Neural progenitor cell (in vitro differentiated cells): ENCODE data around the gene GALR3. TPM values are rescaled to one million over a fixed set of nuclear protein-coding genes. Genes with fewer than 3 reads are reported as not detected.

Experiments
- DNase-seq: peaks from one replicate; pipeline ENCODE4 v3.0.0-alpha.2; 2016; ENCODE audit warnings: low spot score
- H2AFZ ChIP-seq: fragments of 200-600 bp; sonication (generic); replicated peaks from 2 replicates; pipeline ENCODE4 v1.6.1; 2016; ENCODE audit warnings: antibody characterized with exemption
- H3F3A ChIP-seq: fragments of 200-600 bp; sonication (generic); 2 replicates; pipeline ENCODE4 v1.6.1; 2016; ENCODE audit warnings: antibody characterized with exemption, low read depth
- H3K27ac ChIP-seq: fragments of 200-600 bp; sonication (generic); 2 replicates; pipeline ENCODE4 v1.5.1; 2016; ENCODE audit warnings: mild to moderate bottlenecking
- H3K27me3 ChIP-seq: fragments of 200-600 bp; sonication (generic); 2 replicates; pipeline ENCODE4 v1.6.1; 2016; ENCODE audit warnings: mild to moderate bottlenecking, moderate library complexity
- H3K36me3 ChIP-seq: fragments of 200-600 bp; sonication (generic); 2 replicates; pipeline ENCODE4 v1.5.1; 2016
- H3K4me1 ChIP-seq: fragments of 200-600 bp; sonication (generic); 2 replicates; pipeline ENCODE4 v1.6.1; 2016; ENCODE audit warnings: mixed run types
- H3K4me2 ChIP-seq: fragments of 200-600 bp; sonication (generic); 2 replicates; pipeline ENCODE4 v1.6.1; 2016
- H3K4me3 ChIP-seq: fragments of 200-600 bp; sonication (generic); 2 replicates; pipeline ENCODE4 v1.5.1; 2016
- H3K79me2 ChIP-seq: fragments of 200-600 bp; sonication (generic); 2 replicates; pipeline ENCODE4 v1.6.1; 2016; ENCODE audit warnings: low read depth
- H3K9ac ChIP-seq: fragments of 200-600 bp; sonication (generic); 2 replicates; pipeline ENCODE4 v1.6.1; 2016
- H3K9me3 ChIP-seq: fragments of 200-600 bp; sonication (generic); 2 replicates; pipeline ENCODE4 v1.5.1; 2016; ENCODE audit warnings: low read depth
- H4K20me1 ChIP-seq: fragments of 200-600 bp; sonication (generic); 2 replicates; pipeline ENCODE4 v1.6.1; 2016; ENCODE audit warnings: low read depth
- H3K27ac Mint-ChIP-seq: 3 replicates; pipeline ENCODE4 v1.8.0; 2021; ENCODE audit warnings: mixed read lengths
- H3K27me3 Mint-ChIP-seq: 2 replicates; pipeline ENCODE4 v1.8.0; 2022; ENCODE audit warnings: low read depth, mild to moderate bottlenecking, inconsistent platforms, moderate library complexity, mixed read lengths; ENCODE audit not compliant: insufficient read depth
- H3K36me3 Mint-ChIP-seq: 3 replicates; pipeline ENCODE4 v1.8.0; 2021; ENCODE audit warnings: mixed read lengths
- H3K4me1 Mint-ChIP-seq: 3 replicates; pipeline ENCODE4 v1.8.0; 2021; ENCODE audit warnings: mixed read lengths
- H3K4me3 Mint-ChIP-seq: 3 replicates; pipeline ENCODE4 v1.8.0; 2021; ENCODE audit warnings: mild to moderate bottlenecking, moderate library complexity, mixed read lengths
- H3K9me3 Mint-ChIP-seq: 3 replicates; pipeline ENCODE4 v1.8.0; 2020; ENCODE audit warnings: mixed read lengths
- CTCF ChIP-seq: fragments of 200-600 bp; sonication (generic); IDR thresholded peaks from 2 replicates; pipeline ENCODE4 v1.5.1; 2017; ENCODE audit warnings: antibody characterized with exemption, mild to moderate bottlenecking
- EZH2 ChIP-seq: fragments of 200-600 bp; sonication (generic); IDR thresholded peaks from 2 replicates; pipeline ENCODE4 v1.6.1; 2017; ENCODE audit warnings: antibody characterized with exemption, mild to moderate bottlenecking, moderate library complexity
- EZH2phosphoT487 ChIP-seq: fragments of 200-600 bp; sonication (generic); IDR thresholded peaks from 2 replicates; pipeline ENCODE4 v1.6.1; 2017; ENCODE audit warnings: antibody characterized with exemption
- total RNA-seq: library from RNA; depleted of rRNA; stranded (reverse); fragments of >200 nt; gene quantifications from 2 replicates; pipeline ENCODE4 v1.2.3, GENCODE V29; 2015; ENCODE audit warnings: low replicate concordance

GALR3 gene
- total RNA-seq: 0.37 TPM in 1 of 2 replicates, not detected in the other

- H3K9me3 Mint-ChIP-seq: no peaks in the 10 kb centered on the region
- Histone ChIP-seq H4K20me1 (no peaks in the 10 kb centered on the region), H3K4me1 (peaks cover 19% of the 10 kb centered on the region), H3F3A (peaks cover 42% of the 10 kb centered on the region), H3K27ac (no peak within 1 kb of the TSS), H3K27me3 (peaks cover 71% of the 10 kb centered on the region), H2AFZ (peak within 1 kb of the TSS; percentile 82), H3K9me3 (no peaks in the 10 kb centered on the region), H3K4me2 (peak within 1 kb of the TSS; percentile 78), H3K79me2 (no peaks in the 10 kb centered on the region), H3K9ac (no peak within 1 kb of the TSS), H3K4me3 (peak within 1 kb of the TSS; percentile 45), H3K36me3 (no peaks in the 10 kb centered on the region)
- H3K27ac Mint-ChIP-seq: no peak within 1 kb of the TSS
- peak within 1 kb of the TSS; percentile 71 for H3K4me3 Mint-ChIP-seq
- H3K36me3 Mint-ChIP-seq: no peaks in the 10 kb centered on the region
- peaks cover 17% of the 10 kb centered on the region for H3K4me1 Mint-ChIP-seq
- peaks cover 32% of the 10 kb centered on the region for H3K27me3 Mint-ChIP-seq
- DNase-seq: no peak
- no peak for TF ChIP-seq EZH2phosphoT487
- no peak for TF ChIP-seq EZH2
- no peak for TF ChIP-seq CTCF
Measured at GRCh38 chr22:37823134-37823985, at the start of gene GALR3. GALR3 (plus strand) TSS chr22:37823382; CDS start chr22:37823407, 25 bp downstream.

- Mint-ChIP-seq H3K9me3 (no peaks in the 10 kb centered on the region), H3K36me3 (peaks cover 10% of the 10 kb centered on the region), H3K4me1 (peaks cover 9% of the 10 kb centered on the region), H3K4me3 (no peak overlapping the region), H3K27me3 (peaks cover 10% of the 10 kb centered on the region), H3K27ac (no peak overlapping the region)
- Histone ChIP-seq H3K27me3 (no peaks in the 10 kb centered on the region), H4K20me1 (no peaks in the 10 kb centered on the region), H3K27ac (no peak overlapping the region), H3F3A (peaks cover 17% of the 10 kb centered on the region), H3K79me2 (no peaks in the 10 kb centered on the region), H3K9ac (no peak overlapping the region), H3K9me3 (no peaks in the 10 kb centered on the region), H3K4me1 (peaks cover 6% of the 10 kb centered on the region), H3K36me3 (no peaks in the 10 kb centered on the region), H2AFZ (no peak overlapping the region), H3K4me2 (no peak overlapping the region), H3K4me3 (no peak overlapping the region)
- no peak for TF ChIP-seq EZH2
- no peak for TF ChIP-seq CTCF
- TF ChIP-seq EZH2phosphoT487: no peak
- no peak for DNase-seq
Measured at GRCh38 chr22:37774728-37775127, 48.5 kb upstream of the GALR3 start.

- Histone ChIP-seq H2AFZ (no peak overlapping the region), H3K4me1 (peaks cover 10% of the 10 kb centered on the region), H3K79me2 (no peaks in the 10 kb centered on the region), H3K9ac (no peak overlapping the region), H3K4me2 (no peak overlapping the region), H3K27me3 (no peaks in the 10 kb centered on the region), H3F3A (peaks cover 23% of the 10 kb centered on the region), H4K20me1 (no peaks in the 10 kb centered on the region), H3K9me3 (no peaks in the 10 kb centered on the region), H3K4me3 (no peak overlapping the region), H3K27ac (no peak overlapping the region), H3K36me3 (no peaks in the 10 kb centered on the region)
- DNase-seq: no peak
- Mint-ChIP-seq H3K36me3 (peaks cover 10% of the 10 kb centered on the region), H3K9me3 (no peaks in the 10 kb centered on the region), H3K4me3 (no peak overlapping the region), H3K27me3 (peaks cover 13% of the 10 kb centered on the region), H3K4me1 (peaks cover 16% of the 10 kb centered on the region), H3K27ac (peak overlapping the region; percentile 90)
- TF ChIP-seq CTCF (no peak), EZH2phosphoT487 (no peak), EZH2 (no peak)
Measured at GRCh38 chr22:37775785-37776638, 47.2 kb upstream of the GALR3 start.
